Body of pancreas (tissue), 4 donors: ENCODE results near the gene CACNA2D3. TPM values are rescaled to one million over a fixed set of nuclear protein-coding genes. Genes with fewer than 3 reads are reported as not detected.

Experiments used
- ATAC-seq: fragments of 150-250 bp; one replicate; pipeline ENCODE4 v1.9.1; 2016
- DNase-seq, 4 donors: peaks; one replicate each; pipeline ENCODE4 v3.0.0-alpha.2; 2019
- H3K27ac ChIP-seq, 4 donors: fragments of 200-600 bp; sonication (generic); 1 replicate in 3 of 4; 2 replicates in 1 of 4; pipeline versions ENCODE4 v1.5.1 to v1.6.1; 2016 to 2019; ENCODE audit warnings: mild to moderate bottlenecking in 1 of 4, mixed read lengths in 1 of 4, moderate library complexity in 1 of 4
- H3K27me3 ChIP-seq, 2 donors: fragments of 200-600 bp; sonication (generic); one replicate each; pipeline ENCODE4 v1.6.0; 2016; ENCODE audit warnings: mild to moderate bottlenecking in 1 of 2
- H3K36me3 ChIP-seq, 2 donors: fragments of 200-600 bp; sonication (generic); replicated peaks in 1 of 2; 2 replicates each; pipeline ENCODE4 v1.5.1; 2016; ENCODE audit warnings: low read depth in 2 of 2; ENCODE audit not compliant: insufficient read depth in 1 of 2
- H3K4me1 ChIP-seq: fragments of 200-600 bp; sonication (generic); one replicate; pipeline ENCODE4 v1.6.0; 2016
- H3K4me3 ChIP-seq, 2 donors: fragments of 200-600 bp; sonication (generic); 1 replicate in 1 of 2; 2 replicates in 1 of 2; pipeline ENCODE4 v1.5.1; 2016 to 2019
- H3K9me3 ChIP-seq, 3 donors: fragments of 200-600 bp; sonication (generic); 1 replicate in 2 of 3; 2 replicates in 1 of 3; pipeline ENCODE4 v1.5.1; 2016
- CTCF ChIP-seq, 7 experiments: fragments of 450-650 bp in 4 of 7; fragments of 200-600 bp in 3 of 7; sonication (generic) in 3 of 7; IDR thresholded peaks; one replicate each; pipeline ENCODE4 v1.5.1; 2016 to 2019; ENCODE audit warnings: antibody characterized with exemption in 7 of 7
- POLR2A ChIP-seq, 3 donors: fragments of 450-650 bp; IDR thresholded peaks; one replicate each; pipeline ENCODE4 v1.6.1; 2016; ENCODE audit warnings: antibody characterized with exemption in 3 of 3, mild to moderate bottlenecking in 2 of 3
- WGBS, 2 donors: methylation state at CpG; one replicate each; pipeline ENCODE4 v1.1.5; 2017; 5-methylcytosine and 5-hydroxymethylcytosine counted together
- intact Hi-C: fragments of 100-400 bp; cut with DNase I; formaldehyde crosslinking; loops from one replicate; pipeline ENCODE4 v1.15.1; 2023
- total RNA-seq, 2 donors: library from RNA; depleted of rRNA; stranded (reverse); fragments of >200 nt; gene quantifications; one replicate each; pipeline ENCODE4 v1.1.0, GENCODE V29; 2016

The CACNA2D3 gene
- total RNA-seq, 2 donors from 2014 or later: not detected

- ATAC-seq (no peak), DNase-seq (no peak)
- 25 to 27% methylated on average over 1 of the region's 1 CpG for WGBS, 2 donors
- intact Hi-C loops: no loop called here
- H3K4me3 ChIP-seq: no peak overlapping the region
- H3K27me3 ChIP-seq: no peaks in the 10 kb centered on the region
- no peaks in the 10 kb centered on the region for H3K4me1 ChIP-seq
- TF ChIP-seq POLR2A (IDR thresholded peaks at IDR 0.05) (no peak), CTCF (IDR thresholded peaks at IDR 0.05) (no peak)
- no peak overlapping the region for H3K27ac ChIP-seq
- H3K9me3 ChIP-seq: no peaks in the 10 kb centered on the region
- no peaks in the 10 kb centered on the region for H3K36me3 ChIP-seq
Measured at GRCh38 chr3:54192026-54192425, 69.7 kb downstream of the CACNA2D3 start.

- Histone ChIP-seq H3K4me3 (no peak overlapping the region), H3K4me1 (no peaks in the 10 kb centered on the region), H3K9me3 (no peaks in the 10 kb centered on the region), H3K36me3 (no peaks in the 10 kb centered on the region), H3K27me3 (no peaks in the 10 kb centered on the region), H3K27ac (no peak overlapping the region)
- no peak for TF ChIP-seq POLR2A (IDR thresholded peaks at IDR 0.05)
- TF ChIP-seq CTCF (IDR thresholded peaks at IDR 0.05): no peak
- WGBS, 2 donors: 47 to 85% methylated on average over 1 of the region's 1 CpG
- intact Hi-C loops: no loop called here
- ATAC-seq (no peak), DNase-seq (no peak)
Measured at GRCh38 chr3:54193093-54193492, 70.7 kb downstream of the CACNA2D3 start.

GRCh38 chr3:54196360-54196991, 74.1 kb downstream of the CACNA2D3 start:
- Histone ChIP-seq H3K9me3 (no peaks in the 10 kb centered on the region), H3K4me3 (no peak overlapping the region), H3K36me3 (no peaks in the 10 kb centered on the region), H3K27ac (no peak overlapping the region), H3K27me3 (no peaks in the 10 kb centered on the region), H3K4me1 (no peaks in the 10 kb centered on the region)
- DNase-seq: no peak
- TF ChIP-seq CTCF (IDR thresholded peaks at IDR 0.05): no peak
- no peak for TF ChIP-seq POLR2A (IDR thresholded peaks at IDR 0.05)
- WGBS, 2 donors: 64 to 67% methylated on average over 9 of the region's 9 CpGs
- intact Hi-C loops: no loop called here
- no peak for ATAC-seq

- TF ChIP-seq POLR2A (IDR thresholded peaks at IDR 0.05): no peak
- TF ChIP-seq CTCF (IDR thresholded peaks at IDR 0.05): no peak
- no peak overlapping the region for H3K4me3 ChIP-seq
- intact Hi-C loops: no loop called here
- no peak for ATAC-seq
- no peaks in the 10 kb centered on the region for H3K9me3 ChIP-seq
- no peaks in the 10 kb centered on the region for H3K4me1 ChIP-seq
- DNase-seq: no peak
- H3K36me3 ChIP-seq: no peaks in the 10 kb centered on the region
- 44 to 48% methylated on average over 6 of the region's 6 CpGs for WGBS, 2 donors
- no peak overlapping the region for H3K27ac ChIP-seq
- no peaks in the 10 kb centered on the region for H3K27me3 ChIP-seq
Measured at GRCh38 chr3:54197509-54197908, 75.2 kb downstream of the CACNA2D3 start.

DNA sequence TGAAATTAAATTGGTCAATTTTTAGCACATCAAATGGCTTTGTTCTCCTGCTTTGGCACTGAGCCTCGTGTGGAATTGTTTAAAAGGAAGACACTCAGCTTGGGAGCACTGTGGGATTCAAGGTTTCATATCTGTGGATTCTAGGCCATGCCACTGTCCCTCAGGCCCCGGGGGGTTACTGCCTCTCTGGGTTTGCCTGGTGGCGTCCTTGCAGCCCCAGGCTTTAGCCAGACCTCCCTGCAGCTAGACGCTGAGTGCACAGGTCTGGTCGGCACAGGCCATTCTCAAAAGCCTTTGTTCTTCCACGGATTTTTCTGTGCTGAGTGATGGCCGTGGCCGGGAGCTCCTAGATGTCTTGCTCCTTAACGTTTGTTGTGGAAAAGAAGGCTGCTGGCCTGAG, 76.2 kb downstream of the CACNA2D3 start:
- H3K27ac ChIP-seq: no peak overlapping the region
- H3K27me3 ChIP-seq: no peaks in the 10 kb centered on the region
- 42 to 56% methylated on average over 9 of the region's 9 CpGs for WGBS, 2 donors
- no peaks in the 10 kb centered on the region for H3K4me1 ChIP-seq
- TF ChIP-seq CTCF (IDR thresholded peaks at IDR 0.05) (no peak), POLR2A (IDR thresholded peaks at IDR 0.05) (no peak)
- no peak for DNase-seq
- ATAC-seq: no peak
- no peaks in the 10 kb centered on the region for H3K36me3 ChIP-seq
- no peaks in the 10 kb centered on the region for H3K9me3 ChIP-seq
- H3K4me3 ChIP-seq: no peak overlapping the region
- intact Hi-C loops: no loop called here
